ELF-1 (cell line): Measurements from ENCODE around the gene ELAVL3.
"Not testable (repeated sequence)": the region's sequence is repeated elsewhere in the genome, so short reads cannot be mapped to it uniquely, and the experiment has no call there.

Experiments used
- DNase-seq: peaks from one replicate; pipeline ENCODE4 v3.0.0-alpha.2; 2016; ENCODE audit warnings: low read depth, low spot score

ELAVL3 gene

DNA sequence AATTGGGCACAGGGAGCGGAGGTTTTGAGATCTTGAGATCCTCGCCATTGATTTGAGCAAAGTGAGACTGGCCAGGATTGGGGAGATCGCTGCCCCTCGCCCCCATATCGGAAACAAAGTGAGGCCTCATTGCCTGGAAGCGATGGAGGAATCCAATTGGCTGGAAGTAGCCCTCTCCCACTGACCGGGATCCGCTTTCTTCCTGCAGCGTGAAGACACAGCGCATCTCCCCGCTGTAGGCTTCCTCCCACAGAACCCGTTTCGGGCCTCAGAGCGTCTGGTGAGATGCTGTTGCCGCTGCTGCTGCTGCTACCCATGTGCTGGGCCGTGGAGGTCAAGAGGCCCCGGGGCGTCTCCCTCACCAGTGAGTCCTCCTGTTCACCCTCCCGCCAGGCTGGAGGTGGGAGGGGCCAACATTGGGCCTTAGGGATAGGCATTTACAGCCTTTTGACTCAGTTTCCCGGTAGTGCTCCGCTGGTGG lies 45.0 kb downstream of the ELAVL3 start:
- DNase-seq, result peak; percentile 53

GRCh38 chr19:11435057-11435832 lies 45.6 kb downstream of the ELAVL3 start, which contains the start of the genes ODAD3 and PRKCSH:
TSS of gene ODAD3 (minus strand) at chr19:11435121. CDS start at chr19:11435016, 105 bp downstream.
TSS of gene PRKCSH (plus strand) at chr19:11435635. CDS start at chr19:11436118, 483 bp downstream.
- peak; percentile 100 for DNase-seq

DNA sequence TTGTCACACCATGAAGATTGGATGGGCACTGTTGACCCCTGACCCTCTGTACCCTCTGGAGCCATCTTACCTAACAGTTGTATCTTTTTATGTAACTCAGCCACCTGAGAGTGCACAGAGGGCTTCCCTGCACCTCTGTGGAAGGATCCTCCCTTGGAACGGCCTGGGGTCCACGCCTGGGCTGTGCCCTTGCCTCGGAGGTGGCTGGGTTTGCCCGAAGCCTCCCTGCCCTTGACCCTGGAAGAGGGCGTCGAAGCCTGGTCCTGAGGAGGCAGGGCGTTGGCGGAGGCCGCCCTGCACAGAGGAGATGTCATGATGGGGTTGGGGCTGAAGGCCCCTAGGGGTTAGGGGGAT lies 46.2 kb downstream of the ELAVL3 start:
- no peak for DNase-seq

DNA sequence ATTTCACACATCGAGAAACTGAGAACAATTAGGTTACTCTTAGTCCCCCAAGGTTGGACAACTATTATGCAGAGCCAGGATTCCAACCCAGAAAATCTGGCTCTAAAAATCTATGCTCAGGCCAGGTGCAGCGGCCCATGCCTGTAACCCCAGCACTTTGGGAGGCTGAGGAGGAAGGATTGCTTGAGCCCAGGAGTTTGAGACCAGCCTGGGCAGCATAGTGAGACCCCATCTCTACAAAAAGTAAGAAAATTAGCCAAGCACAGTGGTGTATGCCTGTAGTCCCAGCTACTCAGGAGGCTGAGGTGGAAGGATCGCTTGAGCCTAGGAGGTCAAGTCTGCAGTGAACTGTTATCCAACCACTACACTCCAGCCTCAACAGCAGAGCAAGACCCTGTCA lies 47.3 kb downstream of the ELAVL3 start:
- not testable (repeated sequence) for DNase-seq

GRCh38 chr19:11426656-11427055 lies 54.2 kb downstream of the ELAVL3 start:
- DNase-seq, result no peak

GRCh38 chr19:11425719-11426457 lies 55.0 kb downstream of the ELAVL3 start:
- DNase-seq, result peak; percentile 41

DNA sequence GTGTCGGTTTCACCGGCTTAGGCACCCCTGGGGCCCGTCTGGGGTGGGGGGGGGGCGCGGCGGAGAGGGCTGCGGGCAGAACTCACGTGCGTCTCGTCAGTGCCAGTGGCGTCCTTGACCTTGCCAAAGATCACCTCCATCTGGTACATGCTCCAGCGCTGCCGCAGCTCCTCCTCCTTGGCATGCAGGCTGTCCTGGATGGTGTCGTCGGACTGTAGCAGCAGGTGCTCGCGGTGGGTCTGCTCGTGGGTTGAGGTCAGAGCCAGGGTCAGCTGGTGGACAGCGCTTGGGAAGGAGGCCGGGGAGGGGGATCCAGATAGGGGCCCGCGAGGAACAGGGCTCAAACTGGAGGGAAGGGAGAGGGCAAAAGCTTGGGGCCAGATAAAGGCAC lies 57.1 kb downstream of the ELAVL3 start:
- no peak for DNase-seq

DNA sequence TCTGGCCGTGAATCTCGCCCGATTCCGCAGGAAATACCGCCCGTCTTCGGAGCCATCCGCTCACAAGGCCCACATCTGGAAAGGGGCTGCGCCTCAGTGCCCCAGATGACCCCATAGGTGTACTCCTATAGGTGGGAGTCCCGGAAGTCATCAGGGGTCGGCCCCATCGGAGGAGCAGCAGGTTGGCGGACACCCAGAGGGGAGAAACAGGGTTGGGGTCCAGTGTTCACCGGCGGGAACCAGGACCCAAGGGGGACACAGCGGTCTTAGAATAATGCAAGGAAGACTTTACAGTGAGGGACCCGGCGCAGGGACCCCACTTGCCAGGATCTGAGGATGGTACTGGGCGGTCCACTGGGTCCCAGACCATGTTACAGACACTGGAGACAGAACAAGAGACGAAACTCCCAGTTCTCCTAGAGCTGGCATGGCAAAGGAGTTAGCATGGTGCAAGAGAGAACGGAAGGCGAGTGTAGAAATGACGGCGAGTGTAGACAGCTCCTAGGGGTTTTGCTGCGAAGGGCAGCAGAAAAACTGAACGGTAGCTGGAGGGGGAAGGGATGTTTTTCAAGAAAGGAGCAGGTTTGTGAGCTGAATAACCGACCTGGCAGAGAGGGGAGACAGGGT lies 57.6 kb downstream of the ELAVL3 start:
- DNase-seq, result no peak

DNA sequence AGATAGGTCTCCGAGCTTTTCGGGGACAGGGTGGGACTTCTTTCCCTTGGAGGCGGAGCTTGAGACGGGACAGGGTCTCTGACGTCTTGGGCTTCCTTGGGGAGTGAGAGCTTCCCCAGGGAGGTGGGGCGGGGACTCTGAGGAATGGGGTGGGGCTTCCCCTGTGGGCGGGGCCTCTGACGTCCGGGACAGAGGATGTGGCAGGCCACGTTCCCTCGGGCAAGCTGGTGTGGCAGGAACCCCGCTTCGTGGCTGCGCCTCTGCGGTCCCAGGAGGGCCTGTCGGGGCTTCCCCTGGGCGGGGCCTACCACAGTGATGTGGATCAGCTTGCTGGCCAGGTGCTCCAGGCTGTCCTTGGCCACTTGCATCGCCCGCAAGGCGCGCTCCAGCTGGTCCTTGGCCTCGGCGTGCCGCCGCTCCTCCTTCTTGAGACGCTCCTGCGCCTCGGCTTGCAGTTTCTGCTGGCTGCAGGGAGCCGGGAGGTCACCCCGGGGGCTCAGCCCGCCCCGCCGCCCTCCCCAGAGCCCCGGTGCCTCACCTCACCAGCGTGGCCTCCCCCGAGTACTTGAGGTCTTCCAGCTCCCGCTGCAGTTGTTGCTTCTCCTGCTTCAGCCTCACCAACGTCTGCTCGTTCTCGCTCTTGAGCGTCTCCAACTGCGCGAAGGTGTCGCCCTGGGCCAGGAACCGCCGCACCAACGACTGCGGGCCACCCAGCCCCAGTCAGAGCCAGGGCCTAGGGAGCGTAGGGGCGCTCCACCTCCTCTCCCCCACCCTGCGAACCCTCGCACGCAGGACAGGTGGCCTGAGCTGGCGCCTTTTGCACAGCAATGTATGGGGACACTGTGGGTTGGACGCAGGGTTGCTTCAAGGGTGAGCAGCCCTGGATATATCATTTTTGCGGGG lies 58.4 kb downstream of the ELAVL3 start:
- peak; percentile 92 for DNase-seq

DNA sequence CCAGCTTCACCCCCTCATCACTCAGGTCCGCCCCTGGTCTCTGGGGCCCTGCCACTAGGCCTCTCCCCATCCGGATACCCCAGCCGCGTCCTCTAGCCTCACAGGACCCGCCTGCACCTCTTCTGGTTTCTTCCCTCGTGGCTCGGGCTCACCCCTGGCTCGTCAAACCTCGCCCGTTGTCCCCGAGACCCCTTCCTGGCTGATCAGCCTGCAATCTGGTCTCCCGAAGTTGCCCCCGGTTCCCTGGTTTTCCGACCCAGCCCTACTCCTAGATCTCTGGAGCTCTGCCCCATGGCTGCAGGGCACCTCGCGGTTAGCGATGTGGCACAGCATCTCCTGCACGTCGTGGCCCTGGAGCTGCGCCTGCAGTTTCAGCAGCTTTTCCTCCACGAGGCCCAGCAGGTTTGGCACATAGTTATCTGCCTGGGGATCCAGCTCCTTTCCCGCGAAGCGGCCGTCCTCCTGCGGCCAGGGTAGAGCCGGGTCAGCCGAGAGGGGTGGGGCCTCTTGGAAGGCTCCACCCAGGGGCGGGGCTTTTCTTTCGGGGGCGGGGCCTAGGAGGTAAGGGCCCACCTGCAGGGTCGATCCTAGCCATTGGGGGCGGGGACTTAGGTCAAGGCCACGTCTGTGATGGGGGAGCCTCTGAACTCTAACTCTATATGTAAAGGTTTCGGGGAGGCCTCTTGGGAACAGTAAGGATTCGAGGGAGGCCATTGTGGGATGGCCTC lies 59.3 kb downstream of the ELAVL3 start:
- DNase-seq, result peak; percentile 85

- DNase-seq, result peak; percentile 53
These were observed 60.1 kb downstream of the ELAVL3 start for GRCh38 chr19:11420429-11421370.

DNA sequence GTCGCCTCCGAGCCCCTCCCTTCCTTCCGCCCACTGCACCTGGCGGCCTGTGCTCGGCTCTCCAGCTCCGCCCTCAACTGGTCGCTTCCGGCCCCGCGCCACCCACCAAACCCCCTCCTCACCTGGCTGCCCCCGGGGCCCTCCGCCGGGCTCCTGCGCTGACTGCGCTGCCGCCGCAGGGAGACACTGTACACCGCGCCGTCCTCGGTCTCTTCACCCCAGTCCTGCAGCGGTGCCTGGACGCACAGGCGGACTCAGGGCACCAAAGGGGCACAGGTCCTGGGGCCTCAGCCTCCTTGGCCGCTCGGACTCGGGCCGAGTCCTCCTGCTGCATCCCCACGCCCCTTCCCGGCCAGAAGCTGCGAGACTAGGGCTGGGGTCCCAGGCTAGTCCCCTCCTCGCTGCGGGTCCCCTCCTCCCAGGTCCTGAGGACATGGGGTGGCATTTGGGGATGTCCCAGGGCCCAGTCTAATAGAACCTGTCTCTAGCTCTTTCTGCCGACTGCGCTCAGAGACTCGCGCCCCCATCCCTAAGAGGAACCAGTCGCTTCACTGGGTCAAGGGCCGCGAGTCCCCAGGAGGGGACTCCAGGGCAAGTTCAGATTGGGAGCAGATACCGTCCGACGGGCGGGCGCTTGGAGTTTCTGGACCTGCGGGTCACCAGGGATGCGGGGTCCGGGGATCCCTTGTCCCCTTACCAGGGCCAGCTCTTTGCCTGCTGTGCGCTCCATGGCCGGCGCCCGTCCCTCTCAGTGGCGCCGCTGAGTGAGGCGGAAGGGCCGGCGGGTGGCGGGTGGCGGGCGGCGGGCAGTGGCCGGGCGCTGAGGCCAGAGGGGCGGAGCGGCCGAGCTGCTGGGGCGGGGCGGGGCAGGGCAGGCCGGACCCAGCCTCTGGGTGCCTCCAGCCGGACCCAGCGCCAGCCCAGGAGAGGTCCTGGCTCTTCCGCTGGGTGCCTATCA lies 62.0 kb downstream of the ELAVL3 start, which contains the start of gene RGL3:
Gene RGL3, minus strand, starts transcription at position 766 of the 958 bp plus-strand sequence. Its CDS starts 36 bp downstream, at position 730.
- DNase-seq, result peak; percentile 69

DNA sequence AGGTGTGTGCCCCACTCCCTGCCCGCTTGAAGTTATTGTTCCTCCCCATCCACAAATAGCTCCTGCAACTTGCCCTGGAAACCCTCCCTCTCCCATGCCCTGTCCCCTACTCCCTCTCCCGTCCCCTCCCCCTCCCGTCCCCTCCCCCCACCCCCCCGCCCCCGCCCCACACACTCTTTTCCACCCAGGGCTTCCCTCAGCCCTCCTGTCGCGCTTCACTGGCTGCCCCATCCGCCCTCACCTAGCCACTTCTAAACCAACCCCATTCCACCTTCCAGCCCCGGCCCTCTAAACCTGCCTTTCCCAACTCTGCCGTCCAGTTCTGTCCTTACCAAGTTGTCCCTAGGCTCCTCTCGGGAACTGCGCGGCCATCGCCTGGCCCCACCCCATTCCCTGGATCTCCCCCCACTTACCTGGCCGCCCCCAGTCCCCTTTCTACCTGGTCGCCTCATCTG lies 62.7 kb downstream of the ELAVL3 start:
- DNase-seq, result no peak

DNA sequence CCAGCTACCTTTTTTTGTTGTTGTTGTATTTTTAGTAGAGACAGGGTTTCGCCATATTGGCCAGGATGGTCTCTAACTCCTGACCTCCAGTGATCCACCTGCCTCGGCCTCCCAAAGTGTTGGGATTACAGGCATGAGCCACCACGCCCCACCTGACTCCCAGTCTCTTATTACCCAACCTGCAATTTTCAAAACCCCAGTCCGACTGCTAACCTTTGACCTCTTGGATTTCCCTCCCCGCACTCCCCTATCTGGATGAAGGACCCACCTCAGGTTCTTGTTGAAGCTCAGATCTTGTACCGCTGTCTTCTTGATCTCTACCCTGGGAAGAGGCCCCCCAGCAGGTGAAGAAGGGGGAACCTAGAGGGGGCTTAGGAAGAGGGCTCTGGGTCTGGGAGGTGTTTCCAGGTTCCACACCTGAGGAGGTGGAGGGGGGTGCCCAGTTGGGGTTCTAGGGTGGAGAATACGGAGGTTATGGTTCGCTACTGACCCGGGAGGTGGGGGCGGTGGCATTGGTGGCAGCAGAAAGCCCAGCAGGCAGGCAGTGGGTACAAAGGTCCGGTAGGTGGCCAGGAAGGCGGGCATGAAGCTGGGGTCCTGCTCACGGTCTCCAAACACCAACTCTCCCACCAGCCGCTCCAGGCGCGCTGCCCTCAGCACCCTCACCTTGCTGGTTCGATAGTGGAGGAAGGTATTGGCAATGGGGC lies 64.3 kb downstream of the ELAVL3 start:
- DNase-seq, result no peak

- DNase-seq, result no peak
These were observed 66.3 kb downstream of the ELAVL3 start for GRCh38 chr19:11414544-11414943.

GRCh38 chr19:11410682-11411081 lies 70.2 kb downstream of the ELAVL3 start:
- DNase-seq, result no peak

DNA sequence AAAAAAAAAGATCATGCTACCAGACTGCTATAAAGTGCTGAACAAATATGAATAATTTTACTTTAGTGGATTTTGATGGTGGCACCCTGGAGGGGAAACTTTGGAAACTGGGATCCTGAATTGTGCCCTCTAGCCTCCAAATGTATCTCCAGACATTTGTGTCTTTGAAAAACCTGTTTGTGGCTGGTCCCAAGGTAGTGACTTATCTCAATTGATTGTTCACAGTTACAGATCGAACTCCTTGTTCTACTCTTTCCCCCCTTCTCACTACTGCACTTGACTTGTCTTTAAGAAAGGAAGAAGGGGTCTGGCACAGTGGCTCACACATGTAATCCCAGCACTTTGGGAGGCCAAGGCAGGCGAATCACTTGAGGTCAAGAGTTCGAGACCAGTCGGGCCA lies 72.3 kb downstream of the ELAVL3 start:
- no peak for DNase-seq
